K562 (cell line): ENCODE data around the gene GTF2A1. TPM values are rescaled to one million over a fixed set of nuclear protein-coding genes. Genes with fewer than 3 reads are reported as not detected.

Experiments used
- ATAC-seq: fragments of 200-7000 bp; cut with Tn5 transposase; 3 replicates; pipeline ENCODE4 v1.9.1; 2020; ENCODE audit warnings: moderate library complexity
- BruUV-seq: library from RNA; stranded (reverse); fragments of 400-500 nt; replicated peaks from 2 replicates; lab custom pipeline; 2021; lab: Mats Ljungman, UMichigan
- CTCF ChIA-PET: fragments of 300-600 bp; formaldehyde crosslinking; extraction: SDS; loops from one replicate; lab custom pipeline; 2021; ENCODE audit warnings: low intra/inter-chr PET ratio; lab: Yijun Ruan, JAX
- POLR2A ChIA-PET: fragments of 300-600, 350-650 bp; sonication (Branson Sonifier 250); formaldehyde crosslinking; extraction: SDS; loops from one replicate; lab custom pipeline; 2021; ENCODE audit warnings: antibody characterized with exemption, inconsistent platforms; lab: Yijun Ruan, JAX
- DNase-seq, 4 experiments: peaks; one replicate each; pipeline versions ENCODE4 v3.0.0 to v3.0.0-alpha.2; 2011 to 2018; ENCODE audit warnings: low spot score in 3 of 4, mixed read lengths in 3 of 4; ENCODE audit errors: extremely low read depth in 1 of 4
- FAIRE-seq: peaks from 2 replicates; lab custom pipeline; 2011; peaks lifted over from hg19 to GRCh38; lab: Jason Lieb, UNC
- H2AFZ ChIP-seq: 2 replicates; pipeline ENCODE4 v1.6.0; 2011; ENCODE audit warnings: low read depth, low read length, control low read depth, inconsistent platforms
- H3K27ac ChIP-seq: fragments of 200-600 bp; 3 replicates; pipeline ENCODE4 v1.8.0; 2011; ENCODE audit warnings: low read depth, mild to moderate bottlenecking, control low read depth, inconsistent platforms, low read length, moderate library complexity, mixed read lengths; ENCODE audit errors: extremely low read depth
- H3K27me3 ChIP-seq, 2 experiments: fragments of 300-600 bp in 1 of 2; 2 replicates in 1 of 2; 3 replicates in 1 of 2; pipeline versions ENCODE4 v1.6.0 to v1.8.0; 2011; ENCODE audit warnings: inconsistent platforms in 2 of 2, low read length in 2 of 2, mild to moderate bottlenecking in 1 of 2, mixed read lengths in 1 of 2, moderate library complexity in 1 of 2; ENCODE audit not compliant: control insufficient read depth in 2 of 2, insufficient read depth in 2 of 2
- H3K36me3 ChIP-seq: fragments of 300-600 bp; 3 replicates; pipeline ENCODE4 v1.8.0; 2011; ENCODE audit warnings: mild to moderate bottlenecking, low read length, inconsistent platforms; ENCODE audit not compliant: control insufficient read depth, insufficient read depth
- H3K4me1 ChIP-seq, 2 experiments: fragments of 200-600 bp in 1 of 2; replicated peaks in 1 of 2; 2 replicates in 1 of 2; 3 replicates in 1 of 2; pipeline versions ENCODE4 v1.5.1 to v1.8.0; 2011; ENCODE audit warnings: inconsistent platforms in 2 of 2, low read length in 2 of 2, mild to moderate bottlenecking in 1 of 2, mixed read lengths in 1 of 2, moderate library complexity in 1 of 2; ENCODE audit not compliant: control insufficient read depth in 2 of 2, insufficient read depth in 2 of 2
- H3K4me2 ChIP-seq: 2 replicates; pipeline ENCODE4 v1.6.1; 2011; ENCODE audit warnings: low read length, control low read depth, inconsistent platforms, mixed read lengths; ENCODE audit not compliant: insufficient read depth
- H3K4me3 ChIP-seq: fragments of 200-600 bp; sonication (generic), shearing (Covaris generic); 2 replicates; pipeline ENCODE4 v1.5.1; 2016; ENCODE audit warnings: control low read depth, inconsistent platforms
- H3K79me2 ChIP-seq: fragments of 200-600 bp; 3 replicates; pipeline ENCODE4 v1.8.0; 2011; ENCODE audit warnings: low read length, inconsistent platforms; ENCODE audit not compliant: control insufficient read depth, insufficient read depth
- H3K9ac ChIP-seq, 2 experiments: 2 replicates each; pipeline versions ENCODE4 v1.6.0 to v1.6.1; 2011; ENCODE audit warnings: low read depth in 2 of 2, low read length in 2 of 2, control low read depth in 1 of 2, inconsistent platforms in 1 of 2, mild to moderate bottlenecking in 1 of 2, mixed read lengths in 1 of 2; ENCODE audit not compliant: insufficient read depth in 1 of 2
- H3K9me1 ChIP-seq: one replicate; pipeline ENCODE4 v1.6.0; 2011; ENCODE audit warnings: inconsistent platforms, mild to moderate bottlenecking, low read length, moderate library complexity; ENCODE audit not compliant: control insufficient read depth, insufficient read depth
- H3K9me3 ChIP-seq: replicated peaks from 2 replicates; pipeline ENCODE4 v1.5.1; 2011; ENCODE audit warnings: low read depth, low read length, inconsistent platforms; ENCODE audit not compliant: control insufficient read depth, insufficient read depth
- H4K20me1 ChIP-seq: replicated peaks from 2 replicates; pipeline ENCODE4 v1.6.1; 2011; ENCODE audit warnings: low read length, inconsistent platforms, mixed read lengths; ENCODE audit not compliant: control insufficient read depth, insufficient read depth
- BACH1 ChIP-seq: fragments of 200-800 bp; sonication (Bioruptor generic); IDR thresholded peaks from 2 replicates; pipeline ENCODE4 v1.6.1; 2016; ENCODE audit warnings: missing genetic modification characterization, missing compliant biosample characterization
- ELF1 ChIP-seq: fragments of 200-800 bp; sonication (Bioruptor generic); IDR thresholded peaks from 2 replicates; pipeline ENCODE4 v1.6.1; 2016; ENCODE audit warnings: missing genetic modification characterization, missing compliant biosample characterization
- ELF4 ChIP-seq: fragments of 450-650 bp; formaldehyde crosslinking; IDR thresholded peaks from 2 replicates; pipeline ENCODE4 v1.4.0; 2022; ENCODE audit warnings: missing genetic modification characterization
- HDAC8 ChIP-seq: fragments of 450-650 bp; IDR thresholded peaks from 2 replicates; pipeline ENCODE4 v1.6.1; 2016; ENCODE audit warnings: mild to moderate bottlenecking, missing genetic modification characterization, moderate library complexity, missing compliant biosample characterization
- HMGN3 ChIP-seq: IDR thresholded peaks from 2 replicates; pipeline ENCODE4 v1.6.1; 2011; ENCODE audit warnings: borderline replicate concordance, low read depth, mild to moderate bottlenecking, mixed read lengths, low read length; ENCODE audit not compliant: insufficient read length; ENCODE audit errors: extremely low read depth
- MEF2D ChIP-seq: conservative IDR thresholded peaks from 2 replicates; pipeline ENCODE4 v1.6.1; 2016; ENCODE audit warnings: low read depth, missing genetic modification characterization, missing compliant biosample characterization
- NFXL1 ChIP-seq: fragments of 450-650 bp; formaldehyde crosslinking; IDR thresholded peaks from 2 replicates; pipeline ENCODE4 v1.4.0; 2021; ENCODE audit warnings: mild to moderate bottlenecking
- PCBP2 ChIP-seq: fragments of 200-400 bp; formaldehyde crosslinking; IDR thresholded peaks from 2 replicates; pipeline ENCODE4 v1.6.1; 2018; ENCODE audit warnings: low read length, low read depth, mild to moderate bottlenecking, moderate library complexity; ENCODE audit not compliant: poor library complexity, severe bottlenecking
- TBP ChIP-seq: optimal IDR thresholded peaks from 2 replicates; pipeline ENCODE3; 2011; ENCODE audit warnings: low read depth, low read length, improper control_type of control experiment
- ZKSCAN1 ChIP-seq: fragments of 150-350 bp; IDR thresholded peaks from 2 replicates; pipeline ENCODE4 v1.6.1; 2016; ENCODE audit warnings: low read depth, low read length
- WGBS: fragments of 100-300 bp; shearing (Covaris generic); methylation state at CpG from one replicate; pipeline ENCODE4 v1.1.6; 2016; ENCODE audit warnings: low coverage, mixed read lengths; ENCODE audit not compliant: insufficient coverage; ENCODE audit errors: missing lambda C conversion rate; 5-methylcytosine and 5-hydroxymethylcytosine counted together
- in situ Hi-C: fragments of 300-500 bp; cut with MboI; formaldehyde crosslinking; loops from 4 replicates; pipeline ENCODE4 v1.15.0; 2018; ENCODE audit warnings: inconsistent platforms, mixed read lengths
- intact Hi-C: fragments of 100-400 bp; cut with micrococcal nuclease; formaldehyde crosslinking; loops from 2 replicates; pipeline ENCODE4 v1.14.2; 2022
- polyA plus RNA-seq, 8 experiments: library from polyadenylated mRNA; depleted of rRNA in 4 of 8; stranded (reverse) in 5 of 8; unstranded in 3 of 8; fragments of >200 nt; fragmentation: Nextera tagmentation in 2 of 8; fragmentation: Illumina TruSeq in 1 of 8; extraction: Ambion mirVana in 2 of 8; extraction: Trizol in 1 of 8; gene quantifications; 2 replicates each; pipeline versions ENCODE4 v1.2.1 to v1.2.3, GENCODE V29; 2011 to 2014; ENCODE audit warnings: inconsistent platforms in 1 of 8, missing spikeins in 1 of 8
- total RNA-seq, 7 experiments: library from RNA; depleted of rRNA in 6 of 7; stranded (reverse); fragments of >200 nt in 6 of 7; fragmentation: Illumina TruSeq in 2 of 7; extraction: Trizol in 2 of 7; gene quantifications; 2 replicates each; pipeline versions ENCODE4 v1.2.1 to v1.2.3, GENCODE V29; 2011 to 2021; ENCODE audit warnings: low replicate concordance in 1 of 7
- TF ChIP-seq, protein P1 (sequence below): fragments of 450-650 bp; IDR thresholded peaks from 2 replicates; pipeline ENCODE4 v1.6.1; 2014; ENCODE audit warnings: low read depth, mild to moderate bottlenecking, moderate library complexity, borderline replicate concordance
- TF ChIP-seq, protein P2 (sequence below): fragments of 450-650 bp; IDR thresholded peaks from 2 replicates; pipeline ENCODE4 v1.6.1; 2016; ENCODE audit warnings: borderline replicate concordance

The GTF2A1 gene
- total and polyA plus RNA-seq, 9 of the 15 experiments (the other 6 are each of a cell fraction or from before 2014, with no cell fraction given), result 3.4 to 22.8 (median 14.7) TPM

- Histone ChIP-seq H3K9ac (no peak overlapping the region), H3K27ac (no peak overlapping the region), H3K4me1 (no peaks in the 10 kb centered on the region), H3K4me3 (no peak overlapping the region), H3K9me3 (peaks cover 3% of the 10 kb centered on the region; the same call in 1 of the 2 replicates), H2AFZ (no peak overlapping the region), H3K36me3 (no peaks in the 10 kb centered on the region), H3K4me2 (no peak overlapping the region), H3K79me2 (no peaks in the 10 kb centered on the region), H3K9me1 (no peaks in the 10 kb centered on the region), H3K27me3 (no peaks in the 10 kb centered on the region), H4K20me1 (no peaks in the 10 kb centered on the region)
- ATAC-seq (no peak), FAIRE-seq (no peak), DNase-seq (no peak)
- whole genome bisulfite sequencing, result 0% methylated on average over 4 of the region's 4 CpGs
- intact Hi-C loops, result no loop called here
- no peak for TF ChIP-seq BACH1 (tag)
- no peak for TF ChIP-seq ZKSCAN1
- TF ChIP-seq, protein P1, sequence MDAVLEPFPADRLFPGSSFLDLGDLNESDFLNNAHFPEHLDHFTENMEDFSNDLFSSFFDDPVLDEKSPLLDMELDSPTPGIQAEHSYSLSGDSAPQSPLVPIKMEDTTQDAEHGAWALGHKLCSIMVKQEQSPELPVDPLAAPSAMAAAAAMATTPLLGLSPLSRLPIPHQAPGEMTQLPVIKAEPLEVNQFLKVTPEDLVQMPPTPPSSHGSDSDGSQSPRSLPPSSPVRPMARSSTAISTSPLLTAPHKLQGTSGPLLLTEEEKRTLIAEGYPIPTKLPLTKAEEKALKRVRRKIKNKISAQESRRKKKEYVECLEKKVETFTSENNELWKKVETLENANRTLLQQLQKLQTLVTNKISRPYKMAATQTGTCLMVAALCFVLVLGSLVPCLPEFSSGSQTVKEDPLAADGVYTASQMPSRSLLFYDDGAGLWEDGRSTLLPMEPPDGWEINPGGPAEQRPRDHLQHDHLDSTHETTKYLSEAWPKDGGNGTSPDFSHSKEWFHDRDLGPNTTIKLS, result no peak
- TF ChIP-seq HMGN3, result no peak
- no peak for TF ChIP-seq NFXL1 (CRISPR knock-in tag)
- no peak for TF ChIP-seq ELF4 (CRISPR knock-in tag)
- no peak for TF ChIP-seq HDAC8 (tag)
- TF ChIP-seq MEF2D (tag), result no peak
- TF ChIP-seq ELF1 (tag), result no peak
- TF ChIP-seq, protein P2, sequence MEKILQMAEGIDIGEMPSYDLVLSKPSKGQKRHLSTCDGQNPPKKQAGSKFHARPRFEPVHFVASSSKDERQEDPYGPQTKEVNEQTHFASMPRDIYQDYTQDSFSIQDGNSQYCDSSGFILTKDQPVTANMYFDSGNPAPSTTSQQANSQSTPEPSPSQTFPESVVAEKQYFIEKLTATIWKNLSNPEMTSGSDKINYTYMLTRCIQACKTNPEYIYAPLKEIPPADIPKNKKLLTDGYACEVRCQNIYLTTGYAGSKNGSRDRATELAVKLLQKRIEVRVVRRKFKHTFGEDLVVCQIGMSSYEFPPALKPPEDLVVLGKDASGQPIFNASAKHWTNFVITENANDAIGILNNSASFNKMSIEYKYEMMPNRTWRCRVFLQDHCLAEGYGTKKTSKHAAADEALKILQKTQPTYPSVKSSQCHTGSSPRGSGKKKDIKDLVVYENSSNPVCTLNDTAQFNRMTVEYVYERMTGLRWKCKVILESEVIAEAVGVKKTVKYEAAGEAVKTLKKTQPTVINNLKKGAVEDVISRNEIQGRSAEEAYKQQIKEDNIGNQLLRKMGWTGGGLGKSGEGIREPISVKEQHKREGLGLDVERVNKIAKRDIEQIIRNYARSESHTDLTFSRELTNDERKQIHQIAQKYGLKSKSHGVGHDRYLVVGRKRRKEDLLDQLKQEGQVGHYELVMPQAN, result no peak
- no peak for TF ChIP-seq PCBP2
- TF ChIP-seq TBP, result no peak
- ChIA-PET CTCF (no interaction called here), POLR2A (no interaction called here)
- in situ Hi-C loops, result no loop called here
- no TSS peak for BruUV-seq
Measured at GRCh38 chr14:81125536-81125935, 95.2 kb downstream of the GTF2A1 start.
